ENCODE data around the gene LSAMP. TPM values are rescaled to one million over a fixed set of nuclear protein-coding genes. Genes with fewer than 3 reads are reported as not detected.

The LSAMP gene
- total RNA-seq, 1 donor from 2014 or later: 10.2 TPM

DNA sequence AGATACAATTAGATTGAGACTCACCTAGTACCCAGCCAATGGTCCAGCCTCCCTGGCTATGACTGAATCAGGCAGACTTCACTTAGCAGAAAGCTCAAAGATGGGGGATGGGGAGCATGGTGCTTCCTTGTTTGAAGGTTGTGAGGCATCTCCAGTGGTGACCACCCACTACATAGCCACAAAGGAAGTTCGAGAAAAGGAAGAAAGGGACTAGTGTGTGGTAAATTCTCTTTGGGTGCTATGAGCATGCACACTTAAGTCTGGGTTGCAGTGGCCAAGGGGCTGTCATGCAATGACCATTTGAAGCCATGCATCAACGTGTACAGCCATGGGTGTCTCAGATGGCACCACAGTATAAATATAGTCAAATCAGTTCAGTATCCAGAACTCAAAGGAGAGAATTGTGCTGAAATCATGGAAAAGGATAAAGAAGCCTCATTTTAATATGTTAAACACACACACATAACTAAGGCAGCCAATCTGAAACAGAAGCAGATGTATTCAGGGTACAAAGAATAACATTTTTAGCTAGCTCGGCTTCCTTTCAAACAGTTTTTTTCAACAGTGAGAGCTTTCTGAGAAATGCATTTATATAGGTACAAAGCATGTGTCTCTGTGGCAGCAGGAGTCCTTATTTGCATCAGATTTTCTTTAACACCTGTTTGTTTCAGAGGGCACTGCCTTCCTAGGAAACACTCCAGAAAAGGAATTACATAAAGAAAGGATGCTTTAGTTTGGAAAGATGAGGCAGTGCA is 546.5 kb downstream of the LSAMP start:
- Histone ChIP-seq H3K4me3 (ENCODE audit: low read depth, low read length) (no peak overlapping the region), H3K36me3 (ENCODE audit: control insufficient read depth, insufficient read depth, low read length) (no peaks in the 10 kb centered on the region), H3K27me3 (ENCODE audit: control insufficient read depth, insufficient read depth, low read length) (no peaks in the 10 kb centered on the region)
- TF ChIP-seq, protein P1, sequence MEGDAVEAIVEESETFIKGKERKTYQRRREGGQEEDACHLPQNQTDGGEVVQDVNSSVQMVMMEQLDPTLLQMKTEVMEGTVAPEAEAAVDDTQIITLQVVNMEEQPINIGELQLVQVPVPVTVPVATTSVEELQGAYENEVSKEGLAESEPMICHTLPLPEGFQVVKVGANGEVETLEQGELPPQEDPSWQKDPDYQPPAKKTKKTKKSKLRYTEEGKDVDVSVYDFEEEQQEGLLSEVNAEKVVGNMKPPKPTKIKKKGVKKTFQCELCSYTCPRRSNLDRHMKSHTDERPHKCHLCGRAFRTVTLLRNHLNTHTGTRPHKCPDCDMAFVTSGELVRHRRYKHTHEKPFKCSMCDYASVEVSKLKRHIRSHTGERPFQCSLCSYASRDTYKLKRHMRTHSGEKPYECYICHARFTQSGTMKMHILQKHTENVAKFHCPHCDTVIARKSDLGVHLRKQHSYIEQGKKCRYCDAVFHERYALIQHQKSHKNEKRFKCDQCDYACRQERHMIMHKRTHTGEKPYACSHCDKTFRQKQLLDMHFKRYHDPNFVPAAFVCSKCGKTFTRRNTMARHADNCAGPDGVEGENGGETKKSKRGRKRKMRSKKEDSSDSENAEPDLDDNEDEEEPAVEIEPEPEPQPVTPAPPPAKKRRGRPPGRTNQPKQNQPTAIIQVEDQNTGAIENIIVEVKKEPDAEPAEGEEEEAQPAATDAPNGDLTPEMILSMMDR (IDR thresholded peaks at IDR 0.05; ENCODE audit: insufficient read depth, low read length, poor library complexity, severe bottlenecking): no peak
- DNase-seq (ENCODE audit: low read depth): no peak

DNA sequence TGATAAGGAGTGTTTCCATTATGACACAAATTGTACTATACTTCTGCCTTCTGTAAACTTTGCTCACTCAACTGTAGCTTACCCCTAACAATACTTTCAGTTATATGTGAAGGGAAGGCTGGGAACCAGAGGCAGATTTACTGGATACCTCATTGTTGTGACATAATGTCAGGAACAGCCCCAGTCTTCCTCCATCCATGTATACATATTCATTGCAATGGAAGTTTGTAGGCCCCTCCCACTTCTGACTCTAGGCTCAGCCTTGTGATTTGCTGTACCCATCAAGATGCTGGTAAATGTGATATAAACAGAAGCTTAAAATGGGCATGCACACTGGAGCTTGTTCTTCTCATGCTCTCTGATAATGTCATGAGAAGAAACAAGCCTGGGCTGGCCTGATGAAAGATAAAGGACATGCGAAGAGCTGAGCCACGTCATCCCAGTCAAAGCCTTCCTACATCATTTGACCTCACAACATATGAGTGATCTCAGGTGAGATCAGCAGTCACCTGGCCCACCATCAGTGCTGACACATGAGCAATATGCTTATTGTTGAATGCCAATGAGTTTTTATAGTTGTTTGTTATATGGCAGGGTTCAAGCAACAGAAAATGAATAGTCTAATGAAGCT is 554.2 kb downstream of the LSAMP start:
- DNase-seq (ENCODE audit: low read depth): no peak
- TF ChIP-seq, protein P1 (IDR thresholded peaks at IDR 0.05; ENCODE audit: insufficient read depth, low read length, poor library complexity, severe bottlenecking): no peak
- no peak overlapping the region for H3K4me3 ChIP-seq (ENCODE audit: low read depth, low read length)
- H3K27me3 ChIP-seq (ENCODE audit: control insufficient read depth, insufficient read depth, low read length): no peaks in the 10 kb centered on the region
- no peaks in the 10 kb centered on the region for H3K36me3 ChIP-seq (ENCODE audit: control insufficient read depth, insufficient read depth, low read length)

DNA sequence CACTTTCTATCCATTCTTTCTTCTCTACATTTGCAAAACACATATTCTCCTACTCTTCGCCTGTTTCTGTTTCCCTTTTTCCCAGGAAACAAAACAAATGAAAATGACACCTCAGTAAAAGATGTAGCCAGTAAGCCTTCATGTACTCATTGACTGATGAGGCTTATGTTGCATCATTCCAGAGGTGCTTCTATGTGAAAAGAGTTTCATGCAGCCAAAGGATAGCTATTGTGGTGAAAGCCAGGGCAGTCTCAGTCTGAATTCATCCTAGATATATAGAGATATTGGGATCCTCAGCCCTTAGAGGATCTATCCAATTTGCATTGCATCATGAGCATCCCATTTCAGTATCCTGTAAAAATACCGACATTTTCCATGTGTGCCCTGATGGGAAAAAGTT is 554.7 kb downstream of the LSAMP start:
- Histone ChIP-seq H3K27me3 (ENCODE audit: control insufficient read depth, insufficient read depth, low read length) (no peaks in the 10 kb centered on the region), H3K4me3 (ENCODE audit: low read depth, low read length) (no peak overlapping the region), H3K36me3 (ENCODE audit: control insufficient read depth, insufficient read depth, low read length) (no peaks in the 10 kb centered on the region)
- TF ChIP-seq, protein P1 (IDR thresholded peaks at IDR 0.05; ENCODE audit: insufficient read depth, low read length, poor library complexity, severe bottlenecking): no peak
- DNase-seq (ENCODE audit: low read depth): no peak

DNA sequence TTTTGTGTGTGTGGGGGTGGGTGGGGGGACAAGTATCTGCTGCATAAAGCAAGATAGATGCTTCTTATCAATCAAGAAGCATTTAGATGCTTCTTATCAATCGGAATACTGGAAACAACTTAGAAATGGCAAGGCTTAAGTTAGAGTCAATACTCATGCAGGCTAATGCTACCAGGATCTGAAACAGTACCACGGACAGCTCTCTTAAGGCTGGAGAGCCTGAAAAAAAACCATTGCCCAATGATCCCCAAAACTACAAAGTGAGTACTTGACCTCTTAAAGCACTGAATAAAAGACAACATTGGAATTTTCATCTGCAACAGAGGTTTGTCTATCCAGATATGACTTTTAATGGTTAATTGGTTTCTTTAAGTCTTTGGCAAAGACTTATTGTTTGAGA is 559.7 kb downstream of the LSAMP start:
- TF ChIP-seq, protein P1 (IDR thresholded peaks at IDR 0.05; ENCODE audit: insufficient read depth, low read length, poor library complexity, severe bottlenecking): no peak
- H3K4me3 ChIP-seq (ENCODE audit: low read depth, low read length): no peak overlapping the region
- DNase-seq (ENCODE audit: low read depth): peak; percentile 4
- no peaks in the 10 kb centered on the region for H3K27me3 ChIP-seq (ENCODE audit: control insufficient read depth, insufficient read depth, low read length)
- no peaks in the 10 kb centered on the region for H3K36me3 ChIP-seq (ENCODE audit: control insufficient read depth, insufficient read depth, low read length)

DNA sequence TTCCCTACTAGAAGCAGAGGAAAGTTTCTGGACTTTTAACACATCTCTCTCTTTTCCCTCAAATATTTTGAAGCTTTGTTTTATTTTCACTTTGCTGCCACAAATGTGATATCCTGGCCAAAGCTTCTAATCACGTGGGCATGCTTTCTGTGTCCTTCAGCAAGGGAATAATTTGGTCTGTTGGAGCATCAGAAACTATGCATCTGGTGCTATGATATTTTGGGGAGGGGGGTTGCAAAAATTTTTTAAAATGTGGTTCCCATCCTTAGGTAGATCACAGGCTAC is 567.7 kb downstream of the LSAMP start:
- TF ChIP-seq, protein P1 (IDR thresholded peaks at IDR 0.05; ENCODE audit: insufficient read depth, low read length, poor library complexity, severe bottlenecking): no peak
- H3K27me3 ChIP-seq (ENCODE audit: control insufficient read depth, insufficient read depth, low read length): no peaks in the 10 kb centered on the region
- no peak overlapping the region for H3K4me3 ChIP-seq (ENCODE audit: low read depth, low read length)
- DNase-seq (ENCODE audit: low read depth): no peak
- no peaks in the 10 kb centered on the region for H3K36me3 ChIP-seq (ENCODE audit: control insufficient read depth, insufficient read depth, low read length)

All from kidney epithelial cell (primary cell).